GM23248 (cell line): ENCODE results near the gene TAS2R50.

ENCODE experiments used
- EZH2 ChIP-seq: fragments of 200-600 bp; sonication (generic); IDR thresholded peaks from 2 replicates; pipeline ENCODE4 v1.6.1; 2018; ENCODE audit warnings: antibody characterized with exemption, mild to moderate bottlenecking; ENCODE audit not compliant: insufficient read depth, poor library complexity, severe bottlenecking
- EZH2phosphoT487 ChIP-seq: fragments of 200-600 bp; sonication (generic); IDR thresholded peaks from 2 replicates; pipeline ENCODE4 v1.6.1; 2018; ENCODE audit warnings: antibody characterized with exemption, moderate library complexity, mild to moderate bottlenecking, low read depth; ENCODE audit not compliant: insufficient read depth

GRCh38 chr12:11026118-11026517 lies 39.4 kb upstream of the TAS2R50 start:
- TF ChIP-seq EZH2 (no peak), EZH2phosphoT487 (no peak)
